Measurements from ENCODE around the gene OR2A7.
"Not testable (repeated sequence)": the region's sequence is repeated elsewhere in the genome, so short reads cannot be mapped to it uniquely, and the experiment has no call there.

DNA sequence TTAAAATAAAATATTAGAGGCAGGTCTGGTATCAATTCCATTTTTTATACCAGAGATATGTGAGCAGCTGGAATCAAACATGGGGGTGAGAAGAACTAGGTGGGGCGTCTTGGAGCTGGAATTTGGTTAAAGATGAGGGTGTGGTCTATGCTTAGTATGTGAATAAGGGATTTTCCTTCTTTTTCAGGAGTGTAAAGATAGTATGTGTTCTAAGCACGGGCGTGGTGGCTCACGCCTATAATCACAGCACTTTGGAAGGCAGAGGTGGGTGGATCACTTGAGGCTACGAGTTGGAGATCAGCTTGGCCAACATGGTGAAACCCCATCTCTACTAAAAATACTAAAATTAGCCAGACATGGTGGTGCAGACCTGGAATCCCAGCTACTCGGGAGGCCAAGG, 10.7 kb upstream of the OR2A7 start:
- TF ChIP-seq, protein P1, sequence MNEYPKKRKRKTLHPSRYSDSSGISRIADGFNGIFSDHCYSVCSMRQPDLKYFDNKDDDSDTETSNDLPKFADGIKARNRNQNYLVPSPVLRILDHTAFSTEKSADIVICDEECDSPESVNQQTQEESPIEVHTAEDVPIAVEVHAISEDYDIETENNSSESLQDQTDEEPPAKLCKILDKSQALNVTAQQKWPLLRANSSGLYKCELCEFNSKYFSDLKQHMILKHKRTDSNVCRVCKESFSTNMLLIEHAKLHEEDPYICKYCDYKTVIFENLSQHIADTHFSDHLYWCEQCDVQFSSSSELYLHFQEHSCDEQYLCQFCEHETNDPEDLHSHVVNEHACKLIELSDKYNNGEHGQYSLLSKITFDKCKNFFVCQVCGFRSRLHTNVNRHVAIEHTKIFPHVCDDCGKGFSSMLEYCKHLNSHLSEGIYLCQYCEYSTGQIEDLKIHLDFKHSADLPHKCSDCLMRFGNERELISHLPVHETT (CRISPR knock-in tag; conservative IDR thresholded peaks at IDR 0.05 in 1 of 2, IDR thresholded peaks at IDR 0.05 in 1 of 2): not testable (repeated sequence)
- TF ChIP-seq, protein P2, sequence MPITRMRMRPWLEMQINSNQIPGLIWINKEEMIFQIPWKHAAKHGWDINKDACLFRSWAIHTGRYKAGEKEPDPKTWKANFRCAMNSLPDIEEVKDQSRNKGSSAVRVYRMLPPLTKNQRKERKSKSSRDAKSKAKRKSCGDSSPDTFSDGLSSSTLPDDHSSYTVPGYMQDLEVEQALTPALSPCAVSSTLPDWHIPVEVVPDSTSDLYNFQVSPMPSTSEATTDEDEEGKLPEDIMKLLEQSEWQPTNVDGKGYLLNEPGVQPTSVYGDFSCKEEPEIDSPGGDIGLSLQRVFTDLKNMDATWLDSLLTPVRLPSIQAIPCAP (CRISPR knock-in tag; IDR thresholded peaks at IDR 0.05; ENCODE audit: borderline replicate concordance): not testable (repeated sequence)
- not testable (repeated sequence) for TF ChIP-seq SMARCB1 (IDR thresholded peaks at IDR 0.05; ENCODE audit: insufficient read length, low read depth); CTCF (IDR thresholded peaks at IDR 0.05 in 2 of 3, conservative IDR thresholded peaks at IDR 0.05 in 1 of 3; ENCODE audit: insufficient read depth in 2 of 3, low read depth in 1 of 3, low read length in 3 of 3); PML (IDR thresholded peaks at IDR 0.05; ENCODE audit: low read length); ZNF280A (IDR thresholded peaks at IDR 0.05; ENCODE audit: low read depth, partially characterized antibody); POLR2A (conservative IDR thresholded peaks at IDR 0.05); GABPA (tag; conservative IDR thresholded peaks at IDR 0.05; ENCODE audit: low read depth); BHLHE40 (IDR thresholded peaks at IDR 0.05; ENCODE audit: low read length)
- TF ChIP-seq, protein P3, sequence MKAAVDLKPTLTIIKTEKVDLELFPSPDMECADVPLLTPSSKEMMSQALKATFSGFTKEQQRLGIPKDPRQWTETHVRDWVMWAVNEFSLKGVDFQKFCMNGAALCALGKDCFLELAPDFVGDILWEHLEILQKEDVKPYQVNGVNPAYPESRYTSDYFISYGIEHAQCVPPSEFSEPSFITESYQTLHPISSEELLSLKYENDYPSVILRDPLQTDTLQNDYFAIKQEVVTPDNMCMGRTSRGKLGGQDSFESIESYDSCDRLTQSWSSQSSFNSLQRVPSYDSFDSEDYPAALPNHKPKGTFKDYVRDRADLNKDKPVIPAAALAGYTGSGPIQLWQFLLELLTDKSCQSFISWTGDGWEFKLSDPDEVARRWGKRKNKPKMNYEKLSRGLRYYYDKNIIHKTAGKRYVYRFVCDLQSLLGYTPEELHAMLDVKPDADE (conservative IDR thresholded peaks at IDR 0.05; ENCODE audit: control insufficient read depth, low read depth, low read length): not testable (repeated sequence)
